ENCODE measurements around the gene DPP6. TPM values are rescaled to one million over a fixed set of nuclear protein-coding genes. Genes with fewer than 3 reads are reported as not detected.

The DPP6 gene
- total and polyA plus RNA-seq, 2 of the 8 experiments (the other 6 are each of a cell fraction or from before 2014, with no cell fraction given): 4.7 to 6.8 TPM

GRCh38 chr7:154469652-154470051, 417.5 kb downstream of the DPP6 start (continued):
- TF ChIP-seq MAFK (IDR thresholded peaks at IDR 0.05; ENCODE audit: low read depth, low read length) (no peak), KDM1A (IDR thresholded peaks at IDR 0.05; ENCODE audit: borderline replicate concordance, low read length) (no peak)
